Kidney (tissue), 14 donors: Measurements from ENCODE around the gene ABL2. TPM values are rescaled to one million over a fixed set of nuclear protein-coding genes. Genes with fewer than 3 reads are reported as not detected.
"Not testable (repeated sequence)": the region's sequence is repeated elsewhere in the genome, so short reads cannot be mapped to it uniquely, and the experiment has no call there.

Source experiments
- DNase-seq, 5 donors: peaks; one replicate each; pipeline ENCODE4 v3.0.0-alpha.2; 2013 to 2020
- FAIRE-seq: peaks from 2 replicates; lab custom pipeline; 2012; peaks lifted over from hg19 to GRCh38; lab: Jason Lieb, UNC
- H3K27ac ChIP-seq, 2 donors: one replicate each; pipeline ENCODE4 v1.7.0; 2013; ENCODE audit warnings: low read depth in 2 of 2, low read length in 2 of 2, inconsistent platforms in 1 of 2
- H3K27me3 ChIP-seq: one replicate; pipeline ENCODE4 v1.7.1; 2013; ENCODE audit warnings: low read length, inconsistent platforms; ENCODE audit not compliant: control insufficient read depth, insufficient read depth
- H3K36me3 ChIP-seq, 3 donors: one replicate each; pipeline versions ENCODE4 v1.7.0 to v1.7.1; 2013; ENCODE audit warnings: low read length in 3 of 3, control low read depth in 1 of 3, inconsistent platforms in 1 of 3; ENCODE audit not compliant: insufficient read depth in 3 of 3, control insufficient read depth in 2 of 3
- H3K4me1 ChIP-seq, 3 donors: one replicate each; pipeline versions ENCODE4 v1.7.0 to v1.7.1; 2013; ENCODE audit warnings: low read length in 3 of 3, inconsistent platforms in 1 of 3, low read depth in 1 of 3; ENCODE audit not compliant: control insufficient read depth in 2 of 3, insufficient read depth in 2 of 3
- H3K4me3 ChIP-seq, 3 donors: one replicate each; pipeline versions ENCODE4 v1.7.0 to v1.8.1; 2013; ENCODE audit warnings: low read length in 3 of 3, control low read depth in 1 of 3, inconsistent platforms in 1 of 3
- H3K9ac ChIP-seq, 3 donors: one replicate each; pipeline versions ENCODE4 v1.7.0 to v1.7.1; 2013; ENCODE audit warnings: low read length in 3 of 3, control low read depth in 1 of 3, inconsistent platforms in 1 of 3
- H3K9me3 ChIP-seq, 3 donors: one replicate each; pipeline versions ENCODE4 v1.7.0 to v1.7.1; 2013; ENCODE audit warnings: low read length in 3 of 3, control low read depth in 1 of 3, inconsistent platforms in 1 of 3; ENCODE audit not compliant: control insufficient read depth in 2 of 3, insufficient read depth in 1 of 3
- CTCF ChIP-seq: IDR thresholded peaks from 3 replicates; pipeline ENCODE4 v1.5.1; 2012; ENCODE audit warnings: mild to moderate bottlenecking, moderate library complexity, borderline replicate concordance; ENCODE audit not compliant: insufficient read depth; ENCODE audit errors: extremely low read depth
- intact Hi-C: fragments of 100-400 bp; cut with DNase I; formaldehyde crosslinking; loops from one replicate; pipeline ENCODE4 v1.11.1; 2022
- polyA plus RNA-seq: library from polyadenylated mRNA; stranded (reverse); fragments of 350-450 nt; fragmentation: Illumina TruSeq; extraction: RNeasy Lipid Tissue Mini Kit (QIAGEN cat#74804); gene quantifications from one replicate; pipeline ENCODE4 v1.2.3, GENCODE V29; 2014; ENCODE audit warnings: low read depth, low replicate concordance; ENCODE audit not compliant: insufficient read depth
- total RNA-seq: library from RNA; stranded (reverse); fragmentation: NEBNext Ultra II Directional; extraction: Animal tissue kit (Norgen Biotek cat#: 25700); gene quantifications from one replicate; pipeline ENCODE4 v1.2.1, GENCODE V29; 2021
- donor health status: control.
- donor health status: control.
- donor health status: control.
- donor health status: control.
- donor health status: control.
- donor health status: DM: yes; HTN: yes; CAD: no.
- donor health status: Normal renal cell carcinoma (clear cell type).

ABL2 gene
- total and polyA plus RNA-seq, 2 donors from 2014 or later: 1.6 to 29.6 TPM

- Histone ChIP-seq H3K27ac (peak overlapping the region in 1 of 2 donors; percentile 69), H3K36me3 (no peaks in the 10 kb centered on the region), H3K4me1 (peaks cover 2 to 9% (median 5%) of the 10 kb centered on the region in 3 donors), H3K4me3 (peak overlapping the region in 2 of 3 donors; percentile 46 to 79), H3K9me3 (no peaks in the 10 kb centered on the region), H3K9ac (peak overlapping the region in 1 of 3 donors; percentile 73), H3K27me3 (no peaks in the 10 kb centered on the region)
- DNase-seq: peak in 1 of 5 donors; percentile 6
- TF ChIP-seq CTCF: no peak
- intact Hi-C loops: no loop called here
- FAIRE-seq: no peak
These were observed 774 bp upstream of the ABL2 start for GRCh38 chr1:179230251-179230650.

- Histone ChIP-seq H3K9ac (peak overlapping the region; percentile 72 to 81 (median 76)), H3K36me3 (no peaks in the 10 kb centered on the region), H3K27me3 (no peaks in the 10 kb centered on the region), H3K27ac (peak overlapping the region in 1 of 2 donors; percentile 55), H3K9me3 (no peaks in the 10 kb centered on the region), H3K4me3 (peak overlapping the region; percentile 73 to 88 (median 86)), H3K4me1 (peaks cover 2 to 9% (median 5%) of the 10 kb centered on the region in 3 donors)
- no peak for TF ChIP-seq CTCF
- intact Hi-C loops: no loop called here
- DNase-seq (peak; percentile 71 to 84 (median 75)), FAIRE-seq (no peak)
These were observed 679 bp downstream of the ABL2 start for GRCh38 chr1:179228783-179229213.

- no peak for TF ChIP-seq CTCF
These were observed 2.7 kb downstream of the ABL2 start for GRCh38 chr1:179226738-179227137.

GRCh38 chr1:179224466-179224865 is 5.0 kb downstream of the ABL2 start:
- H3K9me3 ChIP-seq, FAIRE-seq, H3K27me3 ChIP-seq, H3K4me1 ChIP-seq, H3K27ac ChIP-seq, DNase-seq, intact Hi-C loops, H3K36me3 ChIP-seq, H3K4me3 ChIP-seq, H3K9ac ChIP-seq: not testable (repeated sequence)

More at GRCh38 chr1:179226738-179227137, 2.7 kb downstream of the ABL2 start:
- intact Hi-C loops: no loop called here
- H3K27ac ChIP-seq: no peak overlapping the region
- no peak overlapping the region for H3K4me3 ChIP-seq
- H3K36me3 ChIP-seq: no peaks in the 10 kb centered on the region
- no peaks in the 10 kb centered on the region for H3K9me3 ChIP-seq
- DNase-seq: no peak
- H3K9ac ChIP-seq: no peak overlapping the region
- FAIRE-seq: no peak
- H3K27me3 ChIP-seq: no peaks in the 10 kb centered on the region
- H3K4me1 ChIP-seq: peaks cover 2 to 9% (median 5%) of the 10 kb centered on the region in 3 donors

GRCh38 chr1:179221121-179221520 is 8.4 kb downstream of the ABL2 start:
- H3K9ac ChIP-seq, H3K4me1 ChIP-seq, H3K4me3 ChIP-seq, intact Hi-C loops, DNase-seq, H3K9me3 ChIP-seq, H3K27ac ChIP-seq, H3K36me3 ChIP-seq, H3K27me3 ChIP-seq, FAIRE-seq: not testable (repeated sequence)
